Purkinje cell (primary cell): ENCODE data around the gene RPL21. TPM values are rescaled to one million over a fixed set of nuclear protein-coding genes. Genes with fewer than 3 reads are reported as not detected.

Source experiments
- polyA plus RNA-seq: library from polyadenylated mRNA; unstranded; fragments of >200 nt; fragmentation: Nextera tagmentation; gene quantifications from 2 replicates; pipeline ENCODE4 v1.2.1, GENCODE V29; 2014

RPL21 gene
- polyA plus RNA-seq, result 513 and 685 TPM in 2 replicates

GRCh38 chr13:27251166-27252091, at the start of gene RPL21:
Gene RPL21, plus strand, starts transcription at chr13:27251558. Its CDS starts 2,219 bp downstream, at chr13:27253777.

GRCh38 chr13:27270594-27271520, 19.5 kb downstream of the RPL21 start, which contains the start of gene RASL11A:
Gene RASL11A, plus strand, starts transcription at chr13:27270830. Its CDS starts 115 bp downstream, at chr13:27270945.

Other genes starting within 250 kb of the RPL21 start
- gene USP12, start 79.7 kb upstream of the RPL21 start, polyA plus RNA-seq, result 15.1 and 15.2 TPM in 2 replicates
- gene RASL11A, start 19.3 kb downstream of the RPL21 start, polyA plus RNA-seq, result 0.41 and 1.4 TPM in 2 replicates
- gene GTF3A, start 173.1 kb downstream of the RPL21 start, polyA plus RNA-seq, result 151 and 166 TPM in 2 replicates
- 234 and 269 TPM in 2 replicates for gene MTIF3, start 199.0 kb downstream of the RPL21 start, polyA plus RNA-seq